K562 (cell line): ENCODE results near the gene ZNF564. TPM values are rescaled to one million over a fixed set of nuclear protein-coding genes. Genes with fewer than 3 reads are reported as not detected.

Experiments used
- BRD9 ChIP-seq: fragments of 450-650 bp; IDR thresholded peaks from 2 replicates; pipeline ENCODE4 v1.6.1; 2018; ENCODE audit warnings: low read depth; ENCODE audit not compliant: partially characterized antibody
- ETV1 ChIP-seq: fragments of 450-650 bp; conservative IDR thresholded peaks from 2 replicates; pipeline ENCODE4 v1.6.1; 2016; ENCODE audit warnings: missing genetic modification characterization, control low read depth, low read depth, missing compliant biosample characterization
- FOXM1 ChIP-seq, 2 experiments: fragments of 450-650 bp in 1 of 2; sonication (generic) in 1 of 2; formaldehyde crosslinking in 1 of 2; IDR thresholded peaks; 2 replicates each; pipeline versions ENCODE4 v1.6.1 to v1.9.0; 2017 to 2022; ENCODE audit warnings: low read depth in 2 of 2, mild to moderate bottlenecking in 2 of 2, missing genetic modification reagents in 1 of 2, moderate library complexity in 1 of 2
- HDAC6 ChIP-seq: IDR thresholded peaks from 2 replicates; pipeline ENCODE4 v1.6.1; 2012; ENCODE audit warnings: low read depth, mild to moderate bottlenecking, control low read depth, inconsistent platforms, low read length, moderate library complexity
- KAT7 ChIP-seq: sonication (generic); formaldehyde crosslinking; IDR thresholded peaks from 2 replicates; pipeline ENCODE4 v1.8.0; 2022; ENCODE audit warnings: missing genetic modification reagents, mild to moderate bottlenecking, borderline replicate concordance
- PCBP2 ChIP-seq: fragments of 200-400 bp; formaldehyde crosslinking; IDR thresholded peaks from 2 replicates; pipeline ENCODE4 v1.6.1; 2018; ENCODE audit warnings: low read length, low read depth, mild to moderate bottlenecking, moderate library complexity; ENCODE audit not compliant: poor library complexity, severe bottlenecking
- SAP30 ChIP-seq: fragments of 200-600 bp; sonication (generic); IDR thresholded peaks from 2 replicates; pipeline ENCODE4 v1.6.1; 2012; ENCODE audit warnings: borderline replicate concordance, low read depth, mild to moderate bottlenecking, moderate library complexity, low read length, control low read depth, inconsistent platforms; ENCODE audit not compliant: insufficient read depth, poor library complexity, severe bottlenecking
- ZNF12 ChIP-seq: sonication (generic); formaldehyde crosslinking; IDR thresholded peaks from 2 replicates; pipeline ENCODE4 v1.4.0; 2020; ENCODE audit warnings: mild to moderate bottlenecking, missing genetic modification reagents
- ZNF274 ChIP-seq: IDR thresholded peaks from 2 replicates; pipeline ENCODE4 v1.6.1; 2011; ENCODE audit warnings: low read depth, mild to moderate bottlenecking, low read length, moderate library complexity, borderline replicate concordance
- polyA plus RNA-seq, 8 experiments: library from polyadenylated mRNA; depleted of rRNA in 4 of 8; stranded (reverse) in 5 of 8; unstranded in 3 of 8; fragments of >200 nt; fragmentation: Nextera tagmentation in 2 of 8; fragmentation: Illumina TruSeq in 1 of 8; extraction: Ambion mirVana in 2 of 8; extraction: Trizol in 1 of 8; gene quantifications; 2 replicates each; pipeline versions ENCODE4 v1.2.1 to v1.2.3, GENCODE V29; 2011 to 2014; ENCODE audit warnings: inconsistent platforms in 1 of 8, missing spikeins in 1 of 8
- total RNA-seq, 7 experiments: library from RNA; depleted of rRNA in 6 of 7; stranded (reverse); fragments of >200 nt in 6 of 7; fragmentation: Illumina TruSeq in 2 of 7; extraction: Trizol in 2 of 7; gene quantifications; 2 replicates each; pipeline versions ENCODE4 v1.2.1 to v1.2.3, GENCODE V29; 2011 to 2021; ENCODE audit warnings: low replicate concordance in 1 of 7
- TF ChIP-seq, protein P1 (sequence below), 2 experiments: fragments of 450-650 bp; IDR thresholded peaks; 2 replicates each; pipeline ENCODE4 v1.6.1; 2016; ENCODE audit warnings: mild to moderate bottlenecking in 2 of 2, borderline replicate concordance in 1 of 2, low read depth in 1 of 2, moderate library complexity in 1 of 2
- TF ChIP-seq, protein P2 (sequence below): IDR thresholded peaks from 3 replicates; pipeline ENCODE4 v1.6.1; 2011; ENCODE audit warnings: borderline replicate concordance, mild to moderate bottlenecking, moderate library complexity; ENCODE audit not compliant: insufficient read length; ENCODE audit errors: extremely low read depth

The ZNF564 gene
- total and polyA plus RNA-seq, 9 of the 15 experiments (the other 6 are each of a cell fraction or from before 2014, with no cell fraction given) = 1.4 to 8.1 (median 5.6) TPM

DNA sequence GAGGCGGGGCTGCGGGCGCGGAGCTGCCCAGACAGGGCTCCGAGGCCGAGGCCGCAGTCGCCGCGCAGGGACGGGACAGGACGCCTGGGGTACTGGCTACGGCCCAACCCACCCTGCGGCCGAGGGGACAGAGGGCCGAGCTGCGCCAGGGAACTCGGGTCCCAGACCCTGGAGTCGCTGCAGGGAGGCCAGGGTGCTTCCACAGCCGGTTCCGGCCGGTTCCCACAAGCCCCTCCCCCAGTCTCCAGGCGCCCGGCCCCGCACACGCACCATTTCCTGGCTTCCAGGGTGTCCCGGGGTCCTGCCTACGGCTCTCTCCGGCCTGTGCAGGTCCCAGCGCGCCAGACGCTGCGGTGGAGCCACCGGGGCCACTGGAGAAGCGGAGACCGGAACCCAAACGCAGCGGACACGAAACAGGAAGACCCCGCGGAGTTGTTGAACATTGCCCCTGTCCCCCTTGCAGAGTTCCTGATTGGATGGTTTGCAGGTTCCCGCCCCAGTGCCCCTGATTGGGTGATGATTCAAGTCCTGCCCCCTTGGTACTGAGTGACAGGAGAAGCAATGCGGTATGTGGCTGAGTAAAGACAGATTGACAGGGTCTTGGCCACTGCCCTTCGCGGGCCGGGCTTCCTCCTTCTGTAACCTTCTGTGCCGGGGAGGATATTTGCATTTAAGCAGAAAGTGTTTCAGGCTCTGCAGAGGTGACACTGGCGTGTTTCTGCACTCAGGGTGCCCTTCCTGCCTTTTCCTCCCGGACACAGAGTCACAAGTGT, at the start of gene ZNF564 (continued):
- TF ChIP-seq, protein P1, sequence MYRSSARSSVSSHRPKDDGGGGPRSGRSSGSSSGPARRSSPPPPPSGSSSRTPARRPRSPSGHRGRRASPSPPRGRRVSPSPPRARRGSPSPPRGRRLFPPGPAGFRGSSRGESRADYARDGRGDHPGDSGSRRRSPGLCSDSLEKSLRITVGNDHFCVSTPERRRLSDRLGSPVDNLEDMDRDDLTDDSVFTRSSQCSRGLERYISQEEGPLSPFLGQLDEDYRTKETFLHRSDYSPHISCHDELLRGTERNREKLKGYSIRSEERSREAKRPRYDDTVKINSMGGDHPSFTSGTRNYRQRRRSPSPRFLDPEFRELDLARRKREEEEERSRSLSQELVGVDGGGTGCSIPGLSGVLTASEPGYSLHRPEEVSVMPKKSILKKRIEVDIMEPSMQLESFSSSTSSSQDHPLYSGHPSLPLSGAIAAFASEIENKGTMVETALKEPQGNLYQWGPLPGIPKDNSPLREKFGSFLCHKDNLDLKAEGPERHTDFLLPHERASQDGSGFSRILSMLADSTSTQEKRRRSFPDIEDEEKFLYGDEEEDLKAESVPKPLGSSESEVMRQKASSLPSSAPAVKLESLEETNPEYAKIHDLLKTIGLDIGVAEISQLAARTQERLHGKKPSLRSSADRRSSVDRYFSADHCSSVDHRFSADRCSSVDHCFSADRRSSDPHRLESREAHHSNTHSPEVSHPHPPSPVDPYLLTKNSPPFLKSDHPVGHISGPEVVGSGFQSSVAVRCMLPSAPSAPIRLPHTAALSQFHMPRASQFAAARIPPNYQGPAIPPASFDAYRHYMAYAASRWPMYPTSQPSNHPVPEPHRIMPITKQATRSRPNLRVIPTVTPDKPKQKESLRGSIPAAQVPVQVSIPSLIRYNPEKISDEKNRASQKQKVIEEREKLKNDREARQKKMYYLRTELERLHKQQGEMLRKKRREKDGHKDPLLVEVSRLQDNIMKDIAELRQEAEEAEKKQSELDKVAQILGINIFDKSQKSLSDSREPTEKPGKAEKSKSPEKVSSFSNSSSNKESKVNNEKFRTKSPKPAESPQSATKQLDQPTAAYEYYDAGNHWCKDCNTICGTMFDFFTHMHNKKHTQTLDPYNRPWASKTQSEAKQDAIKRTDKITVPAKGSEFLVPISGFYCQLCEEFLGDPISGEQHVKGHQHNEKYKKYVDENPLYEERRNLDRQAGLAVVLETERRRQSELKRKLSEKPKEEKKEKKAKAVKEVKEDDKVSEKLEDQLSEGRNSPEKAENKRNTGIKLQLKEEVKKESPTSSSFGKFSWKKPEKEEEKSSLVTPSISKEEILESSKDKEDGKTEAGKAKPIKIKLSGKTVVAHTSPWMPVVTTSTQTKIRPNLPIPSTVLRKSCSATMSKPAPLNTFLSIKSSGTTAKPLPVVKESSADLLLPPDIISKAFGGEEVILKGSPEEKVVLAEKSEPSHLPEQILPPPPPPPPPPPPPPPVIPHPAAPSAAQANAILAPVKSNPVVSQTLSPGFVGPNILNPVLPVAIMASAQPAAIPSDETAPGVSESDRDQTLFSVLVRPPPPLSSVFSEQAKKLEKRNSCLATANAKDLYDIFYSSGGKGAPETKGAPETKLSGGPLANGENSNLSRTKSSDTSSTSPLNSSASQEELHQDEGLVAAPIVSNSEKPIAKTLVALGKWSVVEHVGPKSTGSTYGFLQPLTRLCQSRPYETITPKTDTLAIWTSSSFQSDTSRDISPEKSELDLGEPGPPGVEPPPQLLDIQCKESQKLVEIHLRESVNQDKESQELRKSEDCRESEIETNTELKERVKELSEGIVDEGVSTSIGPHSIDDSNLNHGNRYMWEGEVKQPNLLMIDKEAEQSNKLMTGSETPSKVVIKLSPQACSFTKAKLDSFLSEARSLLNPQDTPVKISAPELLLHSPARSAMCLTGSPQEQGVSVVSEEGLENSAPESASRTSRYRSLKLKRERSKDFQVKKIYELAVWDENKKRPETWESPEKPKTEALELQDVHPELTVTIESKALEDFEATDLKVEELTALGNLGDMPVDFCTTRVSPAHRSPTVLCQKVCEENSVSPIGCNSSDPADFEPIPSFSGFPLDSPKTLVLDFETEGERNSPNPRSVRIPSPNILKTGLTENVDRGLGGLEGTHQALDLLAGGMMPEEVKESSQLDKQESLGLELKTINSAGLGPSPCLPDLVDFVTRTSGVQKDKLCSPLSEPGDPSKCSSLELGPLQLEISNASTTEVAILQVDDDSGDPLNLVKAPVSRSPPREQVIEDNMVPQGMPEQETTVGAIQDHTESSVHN (IDR thresholded peaks at IDR 0.05; ENCODE audit: borderline replicate concordance in 1 of 2, low read depth in 1 of 2) = no peak
- no peak for TF ChIP-seq SAP30
- TF ChIP-seq, protein P2, sequence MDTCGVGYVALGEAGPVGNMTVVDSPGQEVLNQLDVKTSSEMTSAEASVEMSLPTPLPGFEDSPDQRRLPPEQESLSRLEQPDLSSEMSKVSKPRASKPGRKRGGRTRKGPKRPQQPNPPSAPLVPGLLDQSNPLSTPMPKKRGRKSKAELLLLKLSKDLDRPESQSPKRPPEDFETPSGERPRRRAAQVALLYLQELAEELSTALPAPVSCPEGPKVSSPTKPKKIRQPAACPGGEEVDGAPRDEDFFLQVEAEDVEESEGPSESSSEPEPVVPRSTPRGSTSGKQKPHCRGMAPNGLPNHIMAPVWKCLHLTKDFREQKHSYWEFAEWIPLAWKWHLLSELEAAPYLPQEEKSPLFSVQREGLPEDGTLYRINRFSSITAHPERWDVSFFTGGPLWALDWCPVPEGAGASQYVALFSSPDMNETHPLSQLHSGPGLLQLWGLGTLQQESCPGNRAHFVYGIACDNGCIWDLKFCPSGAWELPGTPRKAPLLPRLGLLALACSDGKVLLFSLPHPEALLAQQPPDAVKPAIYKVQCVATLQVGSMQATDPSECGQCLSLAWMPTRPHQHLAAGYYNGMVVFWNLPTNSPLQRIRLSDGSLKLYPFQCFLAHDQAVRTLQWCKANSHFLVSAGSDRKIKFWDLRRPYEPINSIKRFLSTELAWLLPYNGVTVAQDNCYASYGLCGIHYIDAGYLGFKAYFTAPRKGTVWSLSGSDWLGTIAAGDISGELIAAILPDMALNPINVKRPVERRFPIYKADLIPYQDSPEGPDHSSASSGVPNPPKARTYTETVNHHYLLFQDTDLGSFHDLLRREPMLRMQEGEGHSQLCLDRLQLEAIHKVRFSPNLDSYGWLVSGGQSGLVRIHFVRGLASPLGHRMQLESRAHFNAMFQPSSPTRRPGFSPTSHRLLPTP = no peak
- TF ChIP-seq HDAC6 = no peak
- peak; percentile 80 for TF ChIP-seq ETV1 (tag)
- peak; percentile 19 for TF ChIP-seq BRD9
- no peak for TF ChIP-seq ZNF274
- no peak for TF ChIP-seq ZNF12
- peak; percentile 22; the same call in 1 of the 2 replicates for TF ChIP-seq KAT7 (CRISPR knock-in tag)
- TF ChIP-seq FOXM1 (IDR thresholded peaks at IDR 0.05; ENCODE audit: low read depth) = 0 out of 2 replicates have a peak, but pooled peaks have one; percentile 33
- 0 out of 2 replicates have a peak, but pooled peaks have one; percentile 82 for TF ChIP-seq FOXM1 (CRISPR knock-in tag; IDR thresholded peaks at IDR 0.05; ENCODE audit: low read depth)
- no peak for TF ChIP-seq PCBP2
